ENCODE measurements around the gene ROR1.

The ROR1 gene

DNA sequence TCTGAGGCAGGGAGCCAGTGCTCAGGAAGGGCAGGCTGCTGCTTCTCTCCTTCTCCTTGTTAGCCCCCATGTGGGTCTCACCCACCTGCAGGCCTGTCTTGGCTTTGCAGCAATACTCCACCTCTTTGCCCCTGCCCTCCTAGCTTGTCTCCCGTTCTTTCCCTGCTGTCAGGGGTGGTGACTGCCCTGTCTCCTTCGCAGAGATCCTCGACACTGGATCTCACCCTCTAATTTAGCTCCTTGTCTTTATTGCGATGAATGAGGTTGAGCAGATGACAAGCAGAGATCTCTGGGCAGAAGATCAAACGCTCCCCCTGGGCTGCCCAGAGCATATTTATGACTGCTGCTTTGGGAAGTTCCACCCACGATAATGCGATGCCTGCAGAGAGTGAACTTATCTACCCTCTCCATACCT lies 199.2 kb downstream of the ROR1 start:
- Histone ChIP-seq H3K4me1 (ENCODE audit: control insufficient read depth, insufficient read depth, low read length) (peaks cover 4% of the 10 kb centered on the region), H3K9me3 (ENCODE audit: control insufficient read depth in 2 of 2, low read length in 2 of 2) (no peaks in the 10 kb centered on the region), H3K9ac (ENCODE audit: low read length in 2 of 2) (no peak overlapping the region), H3K27me3 (ENCODE audit: control insufficient read depth in 1 of 2, insufficient read depth in 2 of 2, low read length in 2 of 2) (no peaks in the 10 kb centered on the region), H3K36me3 (ENCODE audit: control insufficient read depth in 2 of 2, insufficient read depth in 2 of 2, low read length in 2 of 2) (no peaks in the 10 kb centered on the region), H3K27ac (ENCODE audit: low read length) (no peak overlapping the region), H3K4me3 (ENCODE audit: low read length in 2 of 2) (no peak overlapping the region)

DNA sequence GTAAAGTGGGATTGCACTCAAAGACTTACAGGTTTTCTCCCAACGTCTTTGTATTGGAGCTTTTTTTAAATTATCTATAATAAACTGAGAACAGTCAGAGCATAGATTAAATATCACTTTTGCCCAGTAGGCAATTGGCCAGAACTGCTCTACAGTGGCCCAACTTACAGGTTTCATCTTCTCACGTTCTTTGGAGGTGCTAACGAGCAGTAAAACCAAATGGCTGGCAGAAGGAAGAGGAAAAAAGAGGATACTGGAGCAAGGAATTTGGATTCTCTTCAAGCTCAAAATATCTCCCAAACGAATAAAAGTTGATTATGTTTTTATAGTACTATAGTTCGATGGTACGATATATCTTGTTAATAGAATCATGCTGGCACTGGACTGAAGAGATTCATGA lies 201.1 kb downstream of the ROR1 start:
- no peaks in the 10 kb centered on the region for H3K9me3 ChIP-seq (ENCODE audit: control insufficient read depth in 2 of 2, low read length in 2 of 2)
- H3K4me3 ChIP-seq (ENCODE audit: low read length in 2 of 2): no peak overlapping the region
- no peaks in the 10 kb centered on the region for H3K36me3 ChIP-seq (ENCODE audit: control insufficient read depth in 2 of 2, insufficient read depth in 2 of 2, low read length in 2 of 2)
- H3K27me3 ChIP-seq (ENCODE audit: control insufficient read depth in 1 of 2, insufficient read depth in 2 of 2, low read length in 2 of 2): no peaks in the 10 kb centered on the region
- no peak overlapping the region for H3K27ac ChIP-seq (ENCODE audit: low read length)
- H3K9ac ChIP-seq (ENCODE audit: low read length in 2 of 2): no peak overlapping the region
- no peaks in the 10 kb centered on the region for H3K4me1 ChIP-seq (ENCODE audit: control insufficient read depth, insufficient read depth, low read length)

DNA sequence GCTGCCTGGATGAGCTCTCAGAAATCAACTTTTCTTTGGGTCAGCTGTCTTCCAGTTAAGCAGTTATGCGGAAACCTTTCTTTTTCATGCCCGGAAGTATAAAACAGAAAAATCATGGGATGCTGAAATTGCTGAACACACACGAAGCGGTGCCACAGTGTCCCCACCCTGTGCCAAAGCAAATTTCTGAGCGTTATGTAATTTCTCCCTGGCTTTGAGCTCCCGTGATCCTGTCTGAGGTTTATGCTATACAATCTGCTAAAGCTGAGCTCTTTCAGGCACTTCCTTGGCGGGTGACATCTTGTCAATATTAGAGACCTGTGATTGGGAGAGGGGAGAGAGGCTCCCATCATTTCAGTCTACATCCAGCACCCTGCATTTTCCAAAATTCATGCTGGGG lies 201.7 kb downstream of the ROR1 start:
- Histone ChIP-seq H3K27me3 (ENCODE audit: control insufficient read depth in 1 of 2, insufficient read depth in 2 of 2, low read length in 2 of 2) (no peaks in the 10 kb centered on the region), H3K27ac (ENCODE audit: low read length) (no peak overlapping the region), H3K4me3 (ENCODE audit: low read length in 2 of 2) (no peak overlapping the region), H3K36me3 (ENCODE audit: control insufficient read depth in 2 of 2, insufficient read depth in 2 of 2, low read length in 2 of 2) (no peaks in the 10 kb centered on the region), H3K9me3 (ENCODE audit: control insufficient read depth in 2 of 2, low read length in 2 of 2) (no peaks in the 10 kb centered on the region), H3K9ac (ENCODE audit: low read length in 2 of 2) (no peak overlapping the region), H3K4me1 (ENCODE audit: control insufficient read depth, insufficient read depth, low read length) (no peaks in the 10 kb centered on the region)

DNA sequence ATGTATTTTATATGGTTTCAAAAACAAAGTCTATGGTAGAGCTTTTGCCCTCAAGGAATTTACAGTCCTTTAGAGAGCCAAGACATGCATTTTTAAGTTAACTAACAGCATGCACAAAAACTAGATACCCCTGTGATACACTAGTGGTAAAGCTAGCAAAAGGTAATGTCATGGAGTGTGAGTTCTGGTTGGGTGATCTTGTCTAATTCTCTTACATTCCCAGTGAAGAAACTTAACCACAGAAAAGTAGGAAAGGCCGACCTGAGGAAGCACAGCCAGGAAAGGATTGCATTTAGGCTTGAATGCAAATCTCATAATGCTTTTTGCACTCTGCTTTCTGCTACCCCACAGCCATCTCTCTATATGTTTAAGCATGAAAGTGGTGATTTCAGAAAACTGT lies 202.2 kb downstream of the ROR1 start:
- H3K36me3 ChIP-seq (ENCODE audit: control insufficient read depth in 2 of 2, insufficient read depth in 2 of 2, low read length in 2 of 2): no peaks in the 10 kb centered on the region

DNA sequence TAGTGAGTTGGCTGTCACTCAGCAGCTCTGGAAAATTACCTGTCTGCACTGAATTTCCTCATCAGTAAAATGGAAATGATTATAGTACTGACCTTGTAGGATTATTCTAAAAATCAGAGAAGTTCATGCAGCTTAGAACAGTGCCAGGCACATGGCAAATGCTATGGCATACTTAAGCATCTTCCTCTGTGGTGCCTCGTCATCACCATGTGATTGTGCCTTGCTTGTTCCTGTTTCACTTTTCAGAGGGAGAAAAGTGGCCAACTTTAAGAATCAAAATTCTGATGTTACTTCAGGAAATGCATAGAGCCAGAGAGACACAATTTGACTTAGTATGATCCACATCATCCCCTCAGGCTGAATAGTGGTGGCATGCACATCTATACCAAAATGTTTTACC lies 203.6 kb downstream of the ROR1 start:
- no peaks in the 10 kb centered on the region for H3K36me3 ChIP-seq (ENCODE audit: control insufficient read depth in 2 of 2, insufficient read depth in 2 of 2, low read length in 2 of 2)
- H3K4me3 ChIP-seq (ENCODE audit: low read length in 2 of 2): no peak overlapping the region
- no peak overlapping the region for H3K27ac ChIP-seq (ENCODE audit: low read length)

More for the DNA sequence above, 202.2 kb downstream of the ROR1 start:
- no peak overlapping the region for H3K27ac ChIP-seq (ENCODE audit: low read length)
- no peak overlapping the region for H3K4me3 ChIP-seq (ENCODE audit: low read length in 2 of 2)
- no peaks in the 10 kb centered on the region for H3K9me3 ChIP-seq (ENCODE audit: control insufficient read depth in 2 of 2, low read length in 2 of 2)
- H3K9ac ChIP-seq (ENCODE audit: low read length in 2 of 2): no peak overlapping the region
- no peaks in the 10 kb centered on the region for H3K27me3 ChIP-seq (ENCODE audit: control insufficient read depth in 1 of 2, insufficient read depth in 2 of 2, low read length in 2 of 2)
- H3K4me1 ChIP-seq (ENCODE audit: control insufficient read depth, insufficient read depth, low read length): no peaks in the 10 kb centered on the region

DNA sequence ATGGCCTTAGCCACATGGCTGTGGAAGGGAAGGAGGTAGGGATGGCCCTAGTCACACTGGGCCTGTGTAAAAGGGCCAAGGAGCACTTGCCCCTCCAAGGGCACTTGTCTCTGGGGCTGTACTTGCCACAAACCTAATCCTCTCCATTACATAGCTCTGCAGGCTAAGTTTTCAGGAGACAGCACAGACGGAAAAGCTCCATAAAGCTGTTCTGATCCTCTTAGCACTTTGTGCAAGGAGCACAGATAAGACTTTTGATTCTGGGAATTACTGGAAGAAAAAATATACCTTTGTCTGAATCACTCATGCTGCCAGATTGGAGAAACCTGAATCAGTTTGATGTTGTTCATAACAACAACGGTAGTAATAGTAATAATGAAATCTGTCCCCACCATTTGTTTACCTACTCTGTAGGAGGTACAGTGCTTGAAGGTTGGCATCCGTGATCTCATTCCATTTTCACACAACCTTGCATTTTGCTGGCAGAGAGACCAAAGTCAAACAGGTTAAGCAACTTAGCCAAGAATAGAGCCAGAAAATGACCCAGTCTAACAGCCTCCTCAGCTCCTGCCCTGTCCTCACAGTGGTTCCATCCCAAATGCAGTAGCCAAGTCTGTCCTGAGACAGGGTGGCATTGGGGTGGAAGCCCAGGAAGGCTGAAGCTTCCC lies 207.1 kb downstream of the ROR1 start:
- no peak overlapping the region for H3K9ac ChIP-seq (ENCODE audit: low read length in 2 of 2)
- no peaks in the 10 kb centered on the region for H3K9me3 ChIP-seq (ENCODE audit: control insufficient read depth in 2 of 2, low read length in 2 of 2)
- no peak overlapping the region for H3K27ac ChIP-seq (ENCODE audit: low read length)
- H3K4me1 ChIP-seq (ENCODE audit: control insufficient read depth, insufficient read depth, low read length): no peaks in the 10 kb centered on the region
- no peaks in the 10 kb centered on the region for H3K36me3 ChIP-seq (ENCODE audit: control insufficient read depth in 2 of 2, insufficient read depth in 2 of 2, low read length in 2 of 2)
- H3K27me3 ChIP-seq (ENCODE audit: control insufficient read depth in 1 of 2, insufficient read depth in 2 of 2, low read length in 2 of 2): no peaks in the 10 kb centered on the region
- H3K4me3 ChIP-seq (ENCODE audit: low read length in 2 of 2): no peak overlapping the region

More for the DNA sequence above, 203.6 kb downstream of the ROR1 start:
- Histone ChIP-seq H3K9ac (ENCODE audit: low read length in 2 of 2) (no peak overlapping the region), H3K4me1 (ENCODE audit: control insufficient read depth, insufficient read depth, low read length) (no peaks in the 10 kb centered on the region), H3K27me3 (ENCODE audit: control insufficient read depth in 1 of 2, insufficient read depth in 2 of 2, low read length in 2 of 2) (no peaks in the 10 kb centered on the region), H3K9me3 (ENCODE audit: control insufficient read depth in 2 of 2, low read length in 2 of 2) (no peaks in the 10 kb centered on the region)

DNA sequence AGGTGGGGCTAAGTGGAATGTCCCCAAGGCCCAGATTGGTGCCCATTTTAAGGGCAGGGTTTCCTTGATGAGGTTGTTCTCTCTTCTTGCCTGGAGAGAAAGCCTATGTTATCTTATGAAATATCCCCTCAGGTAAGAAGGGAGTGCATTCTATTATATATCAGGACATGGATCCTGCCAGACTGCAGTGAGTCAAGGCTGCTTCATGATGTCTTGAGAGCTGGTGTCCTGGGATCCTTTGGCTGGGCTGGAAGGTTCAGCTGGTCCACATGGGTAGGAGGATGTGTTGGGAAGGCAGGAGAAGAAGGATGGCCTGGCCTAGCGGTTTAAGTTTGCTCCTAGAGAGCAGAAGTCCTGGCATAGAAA lies 207.6 kb downstream of the ROR1 start:
- no peaks in the 10 kb centered on the region for H3K36me3 ChIP-seq (ENCODE audit: control insufficient read depth in 2 of 2, insufficient read depth in 2 of 2, low read length in 2 of 2)
- no peak overlapping the region for H3K9ac ChIP-seq (ENCODE audit: low read length in 2 of 2)
- H3K4me1 ChIP-seq (ENCODE audit: control insufficient read depth, insufficient read depth, low read length): no peaks in the 10 kb centered on the region
- no peak overlapping the region for H3K27ac ChIP-seq (ENCODE audit: low read length)
- H3K4me3 ChIP-seq (ENCODE audit: low read length in 2 of 2): no peak overlapping the region
- H3K9me3 ChIP-seq (ENCODE audit: control insufficient read depth in 2 of 2, low read length in 2 of 2): no peaks in the 10 kb centered on the region
- H3K27me3 ChIP-seq (ENCODE audit: control insufficient read depth in 1 of 2, insufficient read depth in 2 of 2, low read length in 2 of 2): no peaks in the 10 kb centered on the region

DNA sequence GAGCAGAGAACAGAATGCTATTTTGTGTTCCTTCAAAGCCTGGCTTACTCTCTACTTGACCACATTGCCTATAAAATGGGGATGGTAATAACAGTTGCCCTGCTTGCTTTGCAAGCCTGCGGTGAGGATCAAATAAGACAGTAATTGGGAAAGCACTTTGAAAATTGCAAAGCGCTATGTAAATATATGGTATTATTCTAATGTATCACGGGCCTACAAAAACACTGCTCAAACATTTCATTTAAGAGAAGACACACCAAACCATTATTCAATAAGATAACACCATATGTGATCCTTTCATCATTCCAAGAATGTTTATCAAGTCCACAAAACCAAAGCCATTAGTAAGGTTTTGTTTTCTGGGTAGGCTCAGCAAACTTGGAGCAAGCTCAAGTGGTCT lies 208.4 kb downstream of the ROR1 start:
- Histone ChIP-seq H3K9ac (ENCODE audit: low read length in 2 of 2) (no peak overlapping the region), H3K9me3 (ENCODE audit: control insufficient read depth in 2 of 2, low read length in 2 of 2) (no peaks in the 10 kb centered on the region), H3K27me3 (ENCODE audit: control insufficient read depth in 1 of 2, insufficient read depth in 2 of 2, low read length in 2 of 2) (no peaks in the 10 kb centered on the region), H3K4me1 (ENCODE audit: control insufficient read depth, insufficient read depth, low read length) (no peaks in the 10 kb centered on the region), H3K36me3 (ENCODE audit: control insufficient read depth in 2 of 2, insufficient read depth in 2 of 2, low read length in 2 of 2) (no peaks in the 10 kb centered on the region), H3K4me3 (ENCODE audit: low read length in 2 of 2) (no peak overlapping the region), H3K27ac (ENCODE audit: low read length) (no peak overlapping the region)

DNA sequence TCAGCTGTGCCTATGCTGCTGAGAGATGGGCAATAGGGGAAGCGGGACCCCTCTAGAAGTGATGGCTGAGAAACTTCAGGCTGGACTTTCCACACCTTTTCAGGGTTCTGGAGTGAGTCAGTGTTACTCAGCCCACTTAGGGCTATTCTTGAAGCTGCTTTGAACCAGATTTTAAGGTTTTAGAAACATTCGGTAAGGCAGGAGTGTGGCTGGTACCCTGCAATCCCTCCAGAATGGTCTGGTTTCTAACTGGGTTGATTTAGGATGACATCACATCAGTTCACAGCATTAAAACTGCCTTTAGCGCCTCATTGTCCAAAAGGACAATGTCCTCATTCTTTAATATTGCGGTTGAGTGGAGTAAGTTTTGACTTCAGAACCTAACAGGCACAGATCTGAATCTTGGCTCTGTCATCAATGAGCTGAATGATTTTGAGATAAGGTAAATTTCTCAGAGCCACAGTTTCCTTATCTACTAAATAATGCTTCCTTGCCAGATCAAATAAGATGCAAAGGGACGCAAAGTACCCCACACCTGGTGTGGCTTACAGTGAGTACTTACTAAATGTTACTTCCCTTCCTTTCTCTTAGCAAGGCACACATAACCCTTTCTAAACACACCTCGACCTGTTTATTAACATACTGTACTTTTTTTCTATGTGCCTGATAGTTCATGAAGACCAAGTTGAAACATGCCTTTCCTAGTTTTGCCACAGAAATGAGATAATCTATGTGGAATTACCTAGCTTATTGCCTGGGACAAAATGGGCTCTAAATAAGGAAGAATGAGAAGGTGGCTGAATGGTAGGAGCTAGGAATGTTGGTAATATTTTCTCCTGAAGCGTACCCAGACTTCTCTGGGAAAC lies 209.8 kb downstream of the ROR1 start:
- H3K9me3 ChIP-seq (ENCODE audit: control insufficient read depth in 2 of 2, low read length in 2 of 2): no peaks in the 10 kb centered on the region
- no peak overlapping the region for H3K9ac ChIP-seq (ENCODE audit: low read length in 2 of 2)
- no peak overlapping the region for H3K4me3 ChIP-seq (ENCODE audit: low read length in 2 of 2)
- H3K27me3 ChIP-seq (ENCODE audit: control insufficient read depth in 1 of 2, insufficient read depth in 2 of 2, low read length in 2 of 2): no peaks in the 10 kb centered on the region
- no peaks in the 10 kb centered on the region for H3K4me1 ChIP-seq (ENCODE audit: control insufficient read depth, insufficient read depth, low read length)
- no peaks in the 10 kb centered on the region for H3K36me3 ChIP-seq (ENCODE audit: control insufficient read depth in 2 of 2, insufficient read depth in 2 of 2, low read length in 2 of 2)
- H3K27ac ChIP-seq (ENCODE audit: low read length): no peak overlapping the region

DNA sequence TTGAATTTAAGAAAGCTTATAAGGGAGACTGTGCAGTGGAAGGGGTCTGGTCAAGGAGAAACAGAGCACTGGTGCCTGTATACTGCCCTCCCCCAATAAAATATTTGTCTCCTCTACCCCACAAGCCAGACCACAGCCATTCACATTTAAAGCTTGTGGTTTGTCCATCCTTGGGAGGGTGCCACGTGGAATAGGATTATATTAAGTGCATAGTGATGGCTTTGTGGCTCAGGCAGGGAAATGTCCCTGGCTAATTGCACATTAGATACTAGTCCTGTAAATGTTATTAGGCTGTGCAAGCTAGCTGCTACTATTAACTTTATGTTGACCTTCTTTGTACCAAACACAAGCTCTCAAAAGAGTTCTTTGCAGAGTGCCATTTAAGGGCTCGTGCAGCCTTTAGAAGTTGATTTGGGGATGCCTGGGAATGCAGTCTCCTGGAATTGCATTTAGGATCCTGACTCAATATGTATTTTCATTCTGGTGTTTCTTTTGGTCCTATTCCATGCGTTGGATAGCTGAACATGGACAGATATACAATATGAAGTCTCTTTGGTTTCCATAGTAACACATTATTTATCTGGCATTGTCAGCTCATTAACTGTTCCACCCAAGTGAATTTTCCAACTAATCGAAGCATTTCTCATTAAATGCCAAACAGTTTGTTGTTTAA lies 210.6 kb downstream of the ROR1 start:
- Histone ChIP-seq H3K9me3 (ENCODE audit: control insufficient read depth in 2 of 2, low read length in 2 of 2) (no peaks in the 10 kb centered on the region), H3K9ac (ENCODE audit: low read length in 2 of 2) (no peak overlapping the region), H3K27me3 (ENCODE audit: control insufficient read depth in 1 of 2, insufficient read depth in 2 of 2, low read length in 2 of 2) (no peaks in the 10 kb centered on the region), H3K4me3 (ENCODE audit: low read length in 2 of 2) (no peak overlapping the region), H3K4me1 (ENCODE audit: control insufficient read depth, insufficient read depth, low read length) (no peaks in the 10 kb centered on the region), H3K27ac (ENCODE audit: low read length) (no peak overlapping the region), H3K36me3 (ENCODE audit: control insufficient read depth in 2 of 2, insufficient read depth in 2 of 2, low read length in 2 of 2) (no peaks in the 10 kb centered on the region)

DNA sequence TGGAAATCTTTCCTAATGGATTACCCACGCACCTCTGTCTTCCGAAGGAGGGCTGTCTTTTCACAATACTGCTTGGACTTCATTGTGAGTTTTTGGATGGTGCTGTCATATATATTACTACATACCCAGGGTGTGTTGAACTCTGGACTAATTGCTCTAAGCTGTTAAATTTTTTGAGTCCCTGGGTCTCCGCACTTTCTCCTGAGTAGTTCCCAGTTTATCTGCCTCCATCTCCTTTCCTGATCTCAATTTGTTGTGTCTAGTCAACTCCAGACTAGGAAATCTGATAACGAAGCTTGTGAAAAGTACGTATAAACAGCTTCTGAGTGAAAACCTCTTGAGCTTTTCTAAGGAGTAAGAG lies 211.1 kb downstream of the ROR1 start:
- H3K27ac ChIP-seq (ENCODE audit: low read length): no peak overlapping the region
- H3K9me3 ChIP-seq (ENCODE audit: control insufficient read depth in 2 of 2, low read length in 2 of 2): no peaks in the 10 kb centered on the region
- no peaks in the 10 kb centered on the region for H3K4me1 ChIP-seq (ENCODE audit: control insufficient read depth, insufficient read depth, low read length)
- H3K36me3 ChIP-seq (ENCODE audit: control insufficient read depth in 2 of 2, insufficient read depth in 2 of 2, low read length in 2 of 2): no peaks in the 10 kb centered on the region
- no peak overlapping the region for H3K4me3 ChIP-seq (ENCODE audit: low read length in 2 of 2)
- no peak overlapping the region for H3K9ac ChIP-seq (ENCODE audit: low read length in 2 of 2)
- no peaks in the 10 kb centered on the region for H3K27me3 ChIP-seq (ENCODE audit: control insufficient read depth in 1 of 2, insufficient read depth in 2 of 2, low read length in 2 of 2)

Measured in stomach smooth muscle (tissue), 2 donors.